ENCODE data around the gene STAMBPL1.
A peak's percentile ranks its signal among the peaks of the same experiment; 100 is the strongest.

Gene STAMBPL1

GRCh38 chr10:88962336-88962735, 82.3 kb downstream of the STAMBPL1 start:
- in situ Hi-C loops (cut with MboI; ENCODE audit: low pct_unique_long_range_greater_than_20kb, low sequenced_read_pairs): no loop called here
- peak; percentile 40 for DNase-seq

- in situ Hi-C loops (cut with MboI; ENCODE audit: low pct_unique_long_range_greater_than_20kb, low sequenced_read_pairs): no loop called here
- DNase-seq: no peak
Observed at GRCh38 chr10:88963318-88963717, 83.3 kb downstream of the STAMBPL1 start.

GRCh38 chr10:88964360-88964759, 84.3 kb downstream of the STAMBPL1 start:
- DNase-seq: no peak
- in situ Hi-C loops (cut with MboI; ENCODE audit: low pct_unique_long_range_greater_than_20kb, low sequenced_read_pairs): no loop called here

DNA sequence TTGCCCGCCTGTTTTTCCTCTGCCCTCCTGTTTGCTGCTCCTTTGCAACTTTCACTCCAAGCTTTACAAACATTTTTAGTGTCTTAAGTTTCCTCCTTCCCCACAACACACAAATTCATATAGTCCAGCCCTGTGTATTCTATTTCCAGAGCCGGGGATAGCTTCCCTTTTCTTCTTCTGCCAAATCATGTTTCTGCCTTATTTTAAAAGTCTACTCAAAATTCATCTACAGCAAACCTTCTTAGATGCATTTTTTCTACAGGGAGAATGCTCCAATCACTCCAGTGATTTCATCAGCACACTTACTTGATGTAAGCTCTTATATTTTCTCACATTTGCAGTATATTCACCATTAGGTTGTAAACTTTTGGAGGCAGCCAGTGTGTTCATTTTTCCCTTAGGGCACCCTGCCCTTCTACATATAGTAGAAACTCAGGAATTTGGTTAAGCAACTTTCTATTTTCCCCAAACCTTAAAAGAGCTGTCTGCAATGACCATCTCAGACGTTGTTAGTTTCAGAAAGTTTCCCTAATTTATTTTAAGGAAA, 84.9 kb downstream of the STAMBPL1 start:
- peak; percentile 21 for DNase-seq
- in situ Hi-C loops (cut with MboI; ENCODE audit: low pct_unique_long_range_greater_than_20kb, low sequenced_read_pairs): no loop called here

DNA sequence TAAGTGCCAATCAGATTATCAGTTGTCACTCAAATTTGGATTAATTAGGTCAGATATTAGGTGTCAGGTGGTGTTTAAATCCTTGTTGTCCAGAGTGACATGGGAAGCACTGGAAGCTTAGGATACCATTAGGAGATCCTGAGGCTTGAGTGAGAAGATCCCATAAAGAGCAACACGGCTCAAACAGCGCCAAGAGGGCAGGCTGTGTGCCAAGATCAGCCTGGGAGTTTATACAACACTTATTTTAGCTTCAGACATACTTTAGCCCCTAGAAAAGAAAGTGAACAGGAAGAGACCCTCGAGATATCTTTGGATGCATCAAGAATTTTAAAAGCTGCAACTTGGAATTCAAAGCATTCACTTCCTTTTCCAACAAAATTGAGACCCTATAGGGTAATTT, 86.8 kb downstream of the STAMBPL1 start:
- in situ Hi-C loops (cut with MboI; ENCODE audit: low pct_unique_long_range_greater_than_20kb, low sequenced_read_pairs): no loop called here
- no peak for DNase-seq

GRCh38 chr10:88968391-88968790, 88.3 kb downstream of the STAMBPL1 start:
- in situ Hi-C loops (cut with MboI; ENCODE audit: low pct_unique_long_range_greater_than_20kb, low sequenced_read_pairs): no loop called here
- DNase-seq: no peak

DNA sequence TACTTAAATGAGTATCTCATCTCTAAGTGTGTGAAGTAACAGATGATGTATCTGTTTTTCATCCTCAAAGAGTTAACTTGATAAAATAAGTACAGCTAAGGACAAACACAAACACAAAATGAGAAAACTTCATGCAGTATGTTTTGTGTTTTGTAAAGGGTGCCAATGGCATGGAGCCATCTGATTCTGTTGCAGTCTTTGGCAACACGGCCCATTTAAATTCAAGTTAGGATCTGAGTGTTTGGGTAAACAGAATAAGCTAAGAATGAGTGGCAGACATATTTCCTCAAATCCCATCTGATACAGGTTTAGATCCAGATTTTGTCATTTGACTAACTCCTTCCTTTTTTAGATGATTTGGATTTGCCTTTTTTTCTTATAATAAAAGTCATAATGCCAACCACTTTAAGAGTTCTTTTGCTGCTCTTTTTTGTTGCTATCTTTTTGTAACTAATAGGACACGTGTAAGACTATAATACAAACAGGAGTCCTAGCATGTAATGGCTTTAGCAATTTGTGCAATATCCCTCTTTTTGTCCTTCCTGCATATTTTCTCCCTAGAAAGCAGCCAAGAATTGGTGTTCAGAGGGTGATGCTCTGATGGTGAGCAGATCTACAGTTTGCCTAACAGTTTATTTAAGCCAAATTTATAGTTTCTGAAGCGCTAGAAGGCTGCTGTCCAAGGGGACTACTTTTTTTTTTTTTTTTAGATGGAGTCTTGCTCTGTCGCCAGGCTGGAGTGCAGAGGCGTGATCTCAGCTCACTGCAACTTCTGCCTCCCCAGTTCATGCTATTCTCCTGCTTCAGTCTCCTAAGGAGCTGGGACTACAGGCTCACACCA, 91.4 kb downstream of the STAMBPL1 start:
- in situ Hi-C loops (cut with MboI; ENCODE audit: low pct_unique_long_range_greater_than_20kb, low sequenced_read_pairs): no loop called here
- DNase-seq: no peak
